ENCODE results near the gene DOC2B. TPM values are rescaled to one million over a fixed set of nuclear protein-coding genes. Genes with fewer than 3 reads are reported as not detected.

DOC2B gene
- polyA plus RNA-seq, 1 donor (not counting 4 experiments of a cell fraction or from before 2014, with no cell fraction given): not detected

DNA sequence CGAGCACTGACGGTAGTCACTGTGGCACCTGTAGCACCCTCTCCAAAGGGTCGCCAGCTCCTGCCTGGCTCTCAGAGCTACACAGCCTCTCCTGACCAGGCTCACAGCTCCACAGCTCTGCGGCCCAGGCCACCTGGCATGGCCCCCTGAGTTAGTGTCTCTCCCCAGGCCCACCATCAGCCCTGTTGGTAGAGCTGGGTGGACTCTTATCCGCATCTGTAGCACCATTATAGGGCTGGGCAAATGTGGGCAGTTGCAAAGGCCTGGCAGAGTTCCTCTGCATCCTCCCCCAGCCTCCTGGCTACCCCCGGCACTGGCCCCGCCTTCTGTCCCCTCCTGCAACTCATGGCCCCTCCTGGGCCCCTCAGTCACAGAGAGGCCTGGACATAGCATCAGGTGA is 25.9 kb downstream of the DOC2B start:
- no peak for FAIRE-seq
- TF ChIP-seq, protein P1, sequence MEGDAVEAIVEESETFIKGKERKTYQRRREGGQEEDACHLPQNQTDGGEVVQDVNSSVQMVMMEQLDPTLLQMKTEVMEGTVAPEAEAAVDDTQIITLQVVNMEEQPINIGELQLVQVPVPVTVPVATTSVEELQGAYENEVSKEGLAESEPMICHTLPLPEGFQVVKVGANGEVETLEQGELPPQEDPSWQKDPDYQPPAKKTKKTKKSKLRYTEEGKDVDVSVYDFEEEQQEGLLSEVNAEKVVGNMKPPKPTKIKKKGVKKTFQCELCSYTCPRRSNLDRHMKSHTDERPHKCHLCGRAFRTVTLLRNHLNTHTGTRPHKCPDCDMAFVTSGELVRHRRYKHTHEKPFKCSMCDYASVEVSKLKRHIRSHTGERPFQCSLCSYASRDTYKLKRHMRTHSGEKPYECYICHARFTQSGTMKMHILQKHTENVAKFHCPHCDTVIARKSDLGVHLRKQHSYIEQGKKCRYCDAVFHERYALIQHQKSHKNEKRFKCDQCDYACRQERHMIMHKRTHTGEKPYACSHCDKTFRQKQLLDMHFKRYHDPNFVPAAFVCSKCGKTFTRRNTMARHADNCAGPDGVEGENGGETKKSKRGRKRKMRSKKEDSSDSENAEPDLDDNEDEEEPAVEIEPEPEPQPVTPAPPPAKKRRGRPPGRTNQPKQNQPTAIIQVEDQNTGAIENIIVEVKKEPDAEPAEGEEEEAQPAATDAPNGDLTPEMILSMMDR (optimal IDR thresholded peaks at IDR 0.05 in 1 of 3, IDR thresholded peaks at IDR 0.05 in 1 of 3, conservative IDR thresholded peaks at IDR 0.05 in 1 of 3; ENCODE audit: extremely low read depth in 1 of 3, insufficient read depth in 2 of 3, low read length in 3 of 3): no peak
- TF ChIP-seq EZH2 (IDR thresholded peaks at IDR 0.05; ENCODE audit: low read length): no peak
- dilution Hi-C loops (cut with MboI; ENCODE audit: extremely low pct_ligation_motif_present, low sequenced_read_pairs): no loop called here

DNA sequence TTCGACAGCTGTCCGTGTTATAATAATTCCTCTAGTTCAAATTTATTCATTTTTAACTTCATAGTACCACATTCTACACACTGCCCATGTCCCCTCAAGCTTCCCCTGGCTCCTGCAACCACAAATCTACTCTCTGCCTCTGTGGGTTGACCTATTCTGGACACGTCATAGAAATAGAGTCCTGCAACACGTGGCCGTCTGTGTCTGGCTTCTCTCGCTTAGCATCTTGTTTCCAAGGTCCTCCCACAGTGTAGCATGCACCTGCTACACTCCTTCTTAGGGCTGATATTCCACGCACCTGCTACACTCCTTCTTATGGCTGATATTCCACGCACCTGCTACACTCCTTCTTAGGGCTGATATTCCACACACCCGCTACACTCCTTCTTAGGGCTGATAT is 27.6 kb downstream of the DOC2B start:
- DNase-seq (ENCODE audit: low read depth, low spot score): no peak

More for the DNA sequence above, 25.9 kb downstream of the DOC2B start:
- no peak for DNase-seq (ENCODE audit: low read depth, low spot score)
- Histone ChIP-seq H3K9me1 (ENCODE audit: control insufficient read depth, extremely low read depth, insufficient read depth, low read length) (no peaks in the 10 kb centered on the region), H3K79me2 (ENCODE audit: control insufficient read depth, insufficient read depth, low read length) (no peaks in the 10 kb centered on the region), H3K9me3 (ENCODE audit: control insufficient read depth, low read depth, low read length) (no peaks in the 10 kb centered on the region), H3K27me3 (ENCODE audit: control insufficient read depth, extremely low read depth, insufficient read depth, low read length) (no peaks in the 10 kb centered on the region), H2AFZ (ENCODE audit: control insufficient read depth, low read length) (no peak overlapping the region), H3K36me3 (ENCODE audit: control insufficient read depth in 2 of 2, extremely low read depth in 1 of 2, insufficient read depth in 2 of 2, low read length in 2 of 2) (no peaks in the 10 kb centered on the region), H3K27ac (ENCODE audit: control insufficient read depth, insufficient read depth, low read length) (no peak overlapping the region), H3K4me2 (ENCODE audit: control insufficient read depth, extremely low read depth, insufficient read depth, low read depth, low read length) (no peak overlapping the region), H3K9ac (ENCODE audit: control insufficient read depth, extremely low read depth, insufficient read depth, low read length) (no peak overlapping the region), H3K4me1 (ENCODE audit: control insufficient read depth, extremely low read depth, insufficient read depth, low read length) (no peaks in the 10 kb centered on the region), H4K20me1 (ENCODE audit: control insufficient read depth, extremely low read depth, insufficient read depth, low read length) (no peaks in the 10 kb centered on the region), H3K4me3 (ENCODE audit: control insufficient read depth in 2 of 3, extremely low read depth in 1 of 3, insufficient read depth in 2 of 3, low read depth in 1 of 3, low read length in 3 of 3) (no peak overlapping the region)

More for the DNA sequence above, 27.6 kb downstream of the DOC2B start:
- H3K4me3 ChIP-seq (ENCODE audit: control insufficient read depth in 2 of 3, extremely low read depth in 1 of 3, insufficient read depth in 2 of 3, low read depth in 1 of 3, low read length in 3 of 3): no peak overlapping the region
- no peaks in the 10 kb centered on the region for H3K9me3 ChIP-seq (ENCODE audit: control insufficient read depth, low read depth, low read length)
- H3K9me1 ChIP-seq (ENCODE audit: control insufficient read depth, extremely low read depth, insufficient read depth, low read length): no peaks in the 10 kb centered on the region
- H3K79me2 ChIP-seq (ENCODE audit: control insufficient read depth, insufficient read depth, low read length): no peaks in the 10 kb centered on the region
- H3K27ac ChIP-seq (ENCODE audit: control insufficient read depth, insufficient read depth, low read length): no peak overlapping the region
- dilution Hi-C loops (cut with MboI; ENCODE audit: extremely low pct_ligation_motif_present, low sequenced_read_pairs): no loop called here
- no peak overlapping the region for H3K9ac ChIP-seq (ENCODE audit: control insufficient read depth, extremely low read depth, insufficient read depth, low read length)
- no peak overlapping the region for H3K4me2 ChIP-seq (ENCODE audit: control insufficient read depth, extremely low read depth, insufficient read depth, low read depth, low read length)
- TF ChIP-seq, protein P1 (optimal IDR thresholded peaks at IDR 0.05 in 1 of 3, IDR thresholded peaks at IDR 0.05 in 1 of 3, conservative IDR thresholded peaks at IDR 0.05 in 1 of 3; ENCODE audit: extremely low read depth in 1 of 3, insufficient read depth in 2 of 3, low read length in 3 of 3): no peak
- no peak for TF ChIP-seq EZH2 (IDR thresholded peaks at IDR 0.05; ENCODE audit: low read length)
- no peaks in the 10 kb centered on the region for H3K36me3 ChIP-seq (ENCODE audit: control insufficient read depth in 2 of 2, extremely low read depth in 1 of 2, insufficient read depth in 2 of 2, low read length in 2 of 2)
- no peak for FAIRE-seq
- no peaks in the 10 kb centered on the region for H3K27me3 ChIP-seq (ENCODE audit: control insufficient read depth, extremely low read depth, insufficient read depth, low read length)
- H4K20me1 ChIP-seq (ENCODE audit: control insufficient read depth, extremely low read depth, insufficient read depth, low read length): no peaks in the 10 kb centered on the region
- H2AFZ ChIP-seq (ENCODE audit: control insufficient read depth, low read length): no peak overlapping the region
- no peaks in the 10 kb centered on the region for H3K4me1 ChIP-seq (ENCODE audit: control insufficient read depth, extremely low read depth, insufficient read depth, low read length)
